H1 (cell line): ENCODE measurements around the gene TP53I11. TPM values are rescaled to one million over a fixed set of nuclear protein-coding genes. Genes with fewer than 3 reads are reported as not detected.

Source experiments
- CTCF ChIA-PET: fragments of 300-600 bp; sonication (Branson Sonifier 250); formaldehyde crosslinking; loops from one replicate; lab custom pipeline; 2021; ENCODE audit not compliant: partially characterized antibody; lab: Charles Lee
- POLR2A ChIA-PET: fragments of 300-600 bp; sonication (Branson Sonifier 250); formaldehyde crosslinking; loops from one replicate; lab custom pipeline; 2021; ENCODE audit warnings: inconsistent platforms; ENCODE audit not compliant: partially characterized antibody; lab: Charles Lee
- DNase-seq, 2 experiments: peaks; one replicate each; pipeline versions ENCODE4 v3.0.0 to v3.0.0-alpha.2; 2010 to 2022; ENCODE audit warnings: low spot score in 2 of 2, low read depth in 1 of 2, mixed read lengths in 1 of 2
- FAIRE-seq: peaks from 2 replicates; lab custom pipeline; 2011; peaks lifted over from hg19 to GRCh38; lab: Jason Lieb, UNC
- H2AFZ ChIP-seq: 2 replicates; pipeline ENCODE4 v1.8.1; 2012; ENCODE audit warnings: low read length, inconsistent platforms
- H2AK5ac ChIP-seq: 2 replicates; pipeline ENCODE4 v1.6.1; 2013; ENCODE audit warnings: low read depth, low read length
- H2BK120ac ChIP-seq: replicated peaks from 2 replicates; pipeline ENCODE3; 2013; ENCODE audit warnings: low read depth, low read length, inconsistent platforms
- H2BK12ac ChIP-seq: 2 replicates; pipeline ENCODE4 v1.6.1; 2013; ENCODE audit warnings: low read depth, low read length
- H2BK15ac ChIP-seq: 2 replicates; pipeline ENCODE4 v1.6.1; 2013; ENCODE audit warnings: low read length
- H2BK20ac ChIP-seq: 2 replicates; pipeline ENCODE4 v1.6.1; 2013; ENCODE audit warnings: low read length
- H2BK5ac ChIP-seq: 2 replicates; pipeline ENCODE4 v1.6.1; 2013; ENCODE audit warnings: low read depth, low read length
- H3K14ac ChIP-seq: 2 replicates; pipeline ENCODE4 v1.6.1; 2013; ENCODE audit warnings: inconsistent platforms; ENCODE audit not compliant: insufficient read length
- H3K18ac ChIP-seq: 2 replicates; pipeline ENCODE4 v1.6.1; 2013; ENCODE audit warnings: low read length; ENCODE audit errors: extremely low read depth
- H3K23ac ChIP-seq: 2 replicates; pipeline ENCODE4 v1.6.1; 2013; ENCODE audit warnings: inconsistent platforms; ENCODE audit not compliant: insufficient read length
- H3K23me2 ChIP-seq: 2 replicates; pipeline ENCODE4 v1.6.1; 2013; ENCODE audit warnings: low read depth, low read length
- H3K27ac ChIP-seq: 2 replicates; pipeline ENCODE4 v1.6.1; 2011; ENCODE audit warnings: low read depth, low read length, inconsistent platforms
- H3K27me3 ChIP-seq, 4 experiments: replicated peaks in 1 of 4; 1 replicate in 1 of 4; 2 replicates in 3 of 4; pipeline versions ENCODE4 v1.6.1 to v1.8.1; 2011 to 2013; ENCODE audit warnings: low read length in 3 of 4, mild to moderate bottlenecking in 3 of 4, inconsistent platforms in 2 of 4, mixed read lengths in 2 of 4, moderate library complexity in 1 of 4; ENCODE audit not compliant: control insufficient read depth in 3 of 4, insufficient read depth in 3 of 4; ENCODE audit errors: extremely low read depth in 1 of 4
- H3K36me3 ChIP-seq, 4 experiments: 2 replicates each; pipeline versions ENCODE4 v1.6.1 to v1.8.1; 2011 to 2013; ENCODE audit warnings: mild to moderate bottlenecking in 4 of 4, low read length in 3 of 4, moderate library complexity in 2 of 4, control low read depth in 1 of 4, inconsistent platforms in 1 of 4; ENCODE audit not compliant: insufficient read depth in 4 of 4, control insufficient read depth in 2 of 4
- H3K4ac ChIP-seq: replicated peaks from 2 replicates; pipeline ENCODE3; 2013; ENCODE audit warnings: low read length, low read depth, mixed read lengths, inconsistent platforms; ENCODE audit not compliant: insufficient read length
- H3K4me1 ChIP-seq, 4 experiments: replicated peaks in 1 of 4; 1 replicate in 1 of 4; 2 replicates in 3 of 4; pipeline versions ENCODE4 v1.6.1 to v1.8.1; 2011 to 2013; ENCODE audit warnings: low read length in 3 of 4, inconsistent platforms in 2 of 4, mixed read lengths in 1 of 4; ENCODE audit not compliant: insufficient read depth in 4 of 4, control insufficient read depth in 3 of 4
- H3K4me2 ChIP-seq, 2 experiments: 2 replicates each; pipeline versions ENCODE4 v1.6.1 to v1.8.1; 2011 to 2013; ENCODE audit warnings: low read depth in 2 of 2, low read length in 2 of 2, control low read depth in 1 of 2, inconsistent platforms in 1 of 2, mild to moderate bottlenecking in 1 of 2; ENCODE audit not compliant: insufficient read depth in 1 of 2
- H3K4me3 ChIP-seq, 4 experiments: fragments of 200-600, 300-600 bp in 1 of 4; sonication (generic), shearing (Covaris generic), sonication (Bioruptor Twin) in 1 of 4; 2 replicates each; pipeline versions ENCODE4 v1.5.1 to v1.8.1; 2011 to 2016; ENCODE audit warnings: low read length in 4 of 4, low read depth in 3 of 4, control low read depth in 2 of 4, inconsistent platforms in 2 of 4, mild to moderate bottlenecking in 2 of 4, mixed read lengths in 1 of 4, moderate library complexity in 1 of 4; ENCODE audit not compliant: insufficient read depth in 2 of 4; ENCODE audit errors: extremely low read depth in 1 of 4
- H3K56ac ChIP-seq: replicated peaks from 2 replicates; pipeline ENCODE3; 2013; ENCODE audit warnings: low read depth, mild to moderate bottlenecking, mixed read lengths, low read length, inconsistent platforms; ENCODE audit not compliant: insufficient read length
- H3K79me1 ChIP-seq: 2 replicates; pipeline ENCODE4 v1.6.1; 2013; ENCODE audit warnings: low read depth, low read length, control low read depth
- H3K79me2 ChIP-seq, 2 experiments: 2 replicates each; pipeline versions ENCODE4 v1.6.1 to v1.8.1; 2012 to 2013; ENCODE audit warnings: low read length in 2 of 2, mild to moderate bottlenecking in 2 of 2, inconsistent platforms in 1 of 2; ENCODE audit not compliant: insufficient read depth in 2 of 2, control insufficient read depth in 1 of 2
- H3K9ac ChIP-seq, 4 experiments: replicated peaks in 1 of 4; 1 replicate in 1 of 4; 2 replicates in 3 of 4; pipeline versions ENCODE4 v1.6.1 to v1.8.1; 2011 to 2013; ENCODE audit warnings: low read depth in 3 of 4, low read length in 3 of 4, control low read depth in 2 of 4, mild to moderate bottlenecking in 2 of 4, moderate library complexity in 2 of 4, inconsistent platforms in 1 of 4; ENCODE audit errors: extremely low read depth in 1 of 4
- H3K9me3 ChIP-seq, 2 experiments: 2 replicates each; pipeline versions ENCODE4 v1.6.1 to v1.8.1; 2012 to 2013; ENCODE audit warnings: mild to moderate bottlenecking in 2 of 2, moderate library complexity in 2 of 2, control low read depth in 1 of 2, inconsistent platforms in 1 of 2, low read depth in 1 of 2, low read length in 1 of 2, mixed read lengths in 1 of 2; ENCODE audit not compliant: insufficient read depth in 2 of 2
- H4K20me1 ChIP-seq, 2 experiments: replicated peaks in 1 of 2; 2 replicates each; pipeline versions ENCODE3 to v1.8.1; 2011 to 2013; ENCODE audit warnings: inconsistent platforms in 2 of 2, low read length in 2 of 2, mild to moderate bottlenecking in 1 of 2; ENCODE audit not compliant: insufficient read depth in 2 of 2, control insufficient read depth in 1 of 2
- H4K5ac ChIP-seq: 2 replicates; pipeline ENCODE4 v1.6.1; 2013; ENCODE audit warnings: low read length, low read depth, mixed read lengths, inconsistent platforms; ENCODE audit not compliant: insufficient read length
- H4K8ac ChIP-seq: 2 replicates; pipeline ENCODE4 v1.8.0; 2013; ENCODE audit warnings: mild to moderate bottlenecking, moderate library complexity, low read length, inconsistent platforms; ENCODE audit not compliant: insufficient read depth; ENCODE audit errors: extremely low read depth
- H4K91ac ChIP-seq: replicated peaks from 2 replicates; pipeline ENCODE3; 2013; ENCODE audit warnings: low read length, mixed read lengths, inconsistent platforms; ENCODE audit not compliant: insufficient read length
- CHD2 ChIP-seq: IDR thresholded peaks from 2 replicates; pipeline ENCODE4 v1.6.1; 2012; ENCODE audit warnings: low read length, improper control_type of control experiment
- EP300 ChIP-seq, 2 experiments: IDR thresholded peaks; 1 replicate in 1 of 2; 2 replicates in 1 of 2; pipeline ENCODE4 v1.6.1; 2011 to 2012; ENCODE audit warnings: low read depth in 2 of 2, low read length in 2 of 2, mild to moderate bottlenecking in 2 of 2, borderline replicate concordance in 1 of 2, inconsistent platforms in 1 of 2, moderate library complexity in 1 of 2
- GABPA ChIP-seq: IDR thresholded peaks from 2 replicates; pipeline ENCODE4 v1.6.1; 2011; ENCODE audit warnings: mild to moderate bottlenecking, low read length, moderate library complexity, borderline replicate concordance; ENCODE audit not compliant: insufficient read depth
- RNF2 ChIP-seq: fragments of 200-900, 300-1000 bp; sonication (generic); IDR thresholded peaks from 2 replicates; pipeline ENCODE4 v1.7.1; 2016; ENCODE audit warnings: borderline replicate concordance, low read depth, mild to moderate bottlenecking, antibody characterized with exemption, low read length; ENCODE audit not compliant: poor library complexity, severe bottlenecking; ENCODE audit errors: missing control alignments
- SP1 ChIP-seq: IDR thresholded peaks from 2 replicates; pipeline ENCODE4 v1.6.1; 2011; ENCODE audit warnings: low read depth, low read length
- WGBS, 2 experiments: shearing (Covaris generic) in 1 of 2; methylation state at CpG; one replicate each; pipeline versions ENCODE4 v1.1.6 to v1.1.7; 2013 to 2015; ENCODE audit warnings: low lambda C conversion rate in 2 of 2, mixed read lengths in 2 of 2, inconsistent platforms in 1 of 2, low coverage in 1 of 2, missing lambda C conversion rate in 1 of 2; ENCODE audit not compliant: insufficient replicate concordance in 2 of 2, insufficient coverage in 1 of 2, insufficient read length in 1 of 2; ENCODE audit errors: extremely low coverage in 1 of 2, missing lambda C conversion rate in 1 of 2; 5-methylcytosine and 5-hydroxymethylcytosine counted together
- polyA plus RNA-seq, 7 experiments: library from polyadenylated mRNA; depleted of rRNA in 3 of 7; stranded (reverse) in 5 of 7; unstranded in 2 of 7; fragments of >200 nt in 5 of 7; fragments of 200-250 nt in 2 of 7; gene quantifications; 1 replicate in 5 of 7; 2 replicates in 1 of 7; 4 replicates in 1 of 7; pipeline versions ENCODE4 v1.2.1 to v1.2.3, GENCODE V29; 2011 to 2013; ENCODE audit warnings: missing spikeins in 2 of 7, mixed read lengths in 2 of 7
- total RNA-seq: library from RNA; stranded (reverse); fragmentation: NEBNext Ultra II Directional; extraction: Animal tissue kit (Norgen Biotek cat#: 25700); gene quantifications from 2 replicates; pipeline ENCODE4 v1.2.1, GENCODE V29; 2021

The TP53I11 gene
- total and polyA plus RNA-seq, 2 of the 8 experiments (the other 6 are each of a cell fraction or from before 2014, with no cell fraction given), result 34.0 to 46.3 TPM

DNA sequence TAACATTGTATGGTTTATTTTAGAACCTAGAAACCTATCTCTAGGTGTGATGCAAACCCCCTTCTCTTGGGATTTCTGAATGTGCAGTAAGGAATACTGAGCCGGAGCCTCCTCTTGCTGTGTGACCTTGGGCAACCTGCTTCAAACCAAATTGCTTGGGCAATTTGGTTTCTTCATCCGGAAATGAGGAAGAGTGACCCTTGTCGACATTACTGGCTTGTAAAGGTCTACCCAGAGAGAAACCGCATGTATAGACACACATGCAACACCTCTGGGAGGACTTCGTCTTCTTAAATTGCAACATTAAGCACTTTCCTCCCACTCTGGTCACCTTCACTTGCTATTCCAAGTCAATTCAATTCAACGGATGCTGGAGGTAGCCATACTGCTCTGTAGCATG is 19.6 kb upstream of the TP53I11 start:
- FAIRE-seq, result no peak
- Histone ChIP-seq H4K20me1 (no peaks in the 10 kb centered on the region), H3K4me3 (no peak overlapping the region), H3K27ac (no peak overlapping the region), H3K9ac (no peak overlapping the region), H3K56ac (no peak overlapping the region), H3K23me2 (no peaks in the 10 kb centered on the region), H2BK120ac (no peak overlapping the region), H3K23ac (no peak overlapping the region), H3K18ac (no peak overlapping the region), H3K27me3 (no peaks in the 10 kb centered on the region; a peak in 2 of 7 replicates), H2AK5ac (no peak overlapping the region), H2BK20ac (no peak overlapping the region), H3K4me2 (no peak overlapping the region), H2AFZ (no peak overlapping the region), H3K79me1 (no peaks in the 10 kb centered on the region), H3K4me1 (peaks cover 0 to 14% (median 5%) of the 10 kb centered on the region in 4 experiments; a peak in 6 of 7 replicates), H3K9me3 (no peaks in the 10 kb centered on the region), H3K79me2 (no peaks in the 10 kb centered on the region), H4K5ac (no peak overlapping the region), H3K4ac (no peak overlapping the region), H4K91ac (no peak overlapping the region), H4K8ac (no peak overlapping the region), H3K36me3 (no peaks in the 10 kb centered on the region), H2BK15ac (no peak overlapping the region), H3K14ac (no peak overlapping the region), H2BK12ac (no peak overlapping the region), H2BK5ac (no peak overlapping the region)
- no peak for TF ChIP-seq GABPA
- TF ChIP-seq SP1, result no peak
- TF ChIP-seq EP300 (IDR thresholded peaks at IDR 0.05; ENCODE audit: borderline replicate concordance in 1 of 2, low read depth in 2 of 2, low read length in 2 of 2), result no peak
- no peak for TF ChIP-seq RNF2
- TF ChIP-seq CHD2, result no peak
- no peak for DNase-seq
- ChIA-PET CTCF (interaction anchor here (0.6 to 38.2 kb wide), 5 partner anchors 10 to 231 kb away, joined by 3 to 731 read pairs (median 112); no protein-coding TSS in a partner anchor), POLR2A (interaction anchor here (1.2 kb wide), 1 partner anchor 21 kb away, joined by 3 read pairs; no protein-coding TSS in a partner anchor)
- WGBS, 2 experiments, result 89% methylated on average over 6 of the region's 6 CpGs; no CpG with 5 or more reads in 1 of the 2 experiments
